Neuron (in vitro differentiated cells): ENCODE data around the gene TSC1.

ENCODE experiments used
- H2AFZ ChIP-seq: one replicate; pipeline ENCODE4 v1.6.1; 2013; ENCODE audit warnings: low read depth, mild to moderate bottlenecking, inconsistent platforms, low read length, moderate library complexity
- H3K27me3 ChIP-seq: one replicate; pipeline ENCODE4 v1.6.1; 2013; ENCODE audit warnings: low read length; ENCODE audit not compliant: insufficient read depth
- H3K36me3 ChIP-seq: one replicate; pipeline ENCODE4 v1.6.1; 2013; ENCODE audit warnings: low read length; ENCODE audit not compliant: insufficient read depth
- H3K4me1 ChIP-seq: one replicate; pipeline ENCODE4 v1.6.1; 2013; ENCODE audit warnings: low read length; ENCODE audit not compliant: insufficient read depth
- H3K4me3 ChIP-seq: 2 replicates; pipeline ENCODE4 v1.5.1; 2013; ENCODE audit warnings: mild to moderate bottlenecking, low read length, moderate library complexity
- H3K9me3 ChIP-seq: one replicate; pipeline ENCODE4 v1.6.1; 2013; ENCODE audit warnings: low read length

Gene TSC1

DNA sequence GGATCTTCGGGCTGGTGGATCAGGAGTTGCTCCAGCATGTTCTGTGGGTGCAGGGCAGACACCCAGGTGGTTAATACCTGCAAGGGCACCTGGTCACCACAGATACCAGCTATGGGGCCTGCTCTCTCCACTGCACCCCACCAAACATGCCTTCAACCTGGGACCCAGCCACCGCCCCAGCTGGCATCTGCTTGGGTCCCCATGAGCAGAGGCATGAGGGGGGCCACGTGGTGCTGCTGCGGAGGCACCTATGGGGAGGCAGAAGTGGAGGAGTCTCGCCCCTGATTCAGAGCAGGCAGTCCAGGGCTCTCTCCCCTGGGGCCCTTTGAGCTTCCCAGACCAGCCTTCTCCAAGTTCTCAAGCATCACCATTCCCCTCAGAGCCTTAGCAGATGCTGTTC, 69.3 kb downstream of the TSC1 start:
- Histone ChIP-seq H3K4me1 (no peaks in the 10 kb centered on the region), H3K27me3 (no peaks in the 10 kb centered on the region), H2AFZ (no peak overlapping the region), H3K9me3 (no peaks in the 10 kb centered on the region), H3K36me3 (no peaks in the 10 kb centered on the region), H3K4me3 (no peak overlapping the region)

DNA sequence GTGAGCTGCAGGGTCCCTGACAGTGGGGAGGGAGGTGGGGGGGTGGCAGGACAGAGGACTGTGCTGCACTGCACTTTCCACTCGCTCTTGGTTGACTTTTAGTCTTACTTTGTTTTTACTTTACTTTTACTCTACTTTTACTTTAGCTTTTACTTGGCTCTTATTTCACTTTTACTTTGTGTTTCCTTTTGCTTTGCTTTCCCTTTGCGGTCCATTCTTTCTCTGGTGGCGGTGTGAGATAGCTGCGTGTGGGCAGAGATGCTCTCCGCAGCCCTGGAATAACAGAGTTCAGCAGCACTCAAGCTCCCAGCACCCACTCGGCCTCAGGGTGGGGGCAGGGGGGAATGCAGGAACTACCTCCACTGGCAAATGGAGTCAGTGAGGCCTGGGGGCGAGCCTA, 71.0 kb downstream of the TSC1 start:
- Histone ChIP-seq H3K27me3 (no peaks in the 10 kb centered on the region), H3K4me3 (no peak overlapping the region), H3K36me3 (no peaks in the 10 kb centered on the region), H3K4me1 (peaks cover 1% of the 10 kb centered on the region), H3K9me3 (no peaks in the 10 kb centered on the region), H2AFZ (no peak overlapping the region)

DNA sequence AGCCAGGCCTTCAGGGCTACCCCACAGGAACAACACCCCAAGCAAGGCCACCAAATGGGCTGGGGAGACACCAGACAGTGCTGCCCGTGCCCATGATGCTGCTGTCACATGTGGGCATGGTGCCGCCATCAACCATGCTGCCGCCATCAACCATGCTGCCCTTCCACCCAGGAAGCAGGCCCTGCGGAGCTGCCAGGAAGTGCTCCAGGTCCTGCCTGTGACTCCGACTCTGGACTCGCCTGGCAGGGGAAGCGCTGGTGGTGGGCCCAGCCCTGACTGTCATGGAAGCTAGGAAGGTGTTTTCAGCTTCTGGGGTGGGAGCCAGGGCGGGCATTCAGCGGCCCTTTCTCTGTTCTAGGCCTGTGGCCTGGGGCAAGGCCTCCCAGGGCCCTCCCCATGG, 75.2 kb downstream of the TSC1 start:
- H3K36me3 ChIP-seq, result no peaks in the 10 kb centered on the region
- no peaks in the 10 kb centered on the region for H3K9me3 ChIP-seq
- H3K27me3 ChIP-seq, result no peaks in the 10 kb centered on the region
- H2AFZ ChIP-seq, result no peak overlapping the region
- H3K4me1 ChIP-seq, result peaks cover 12% of the 10 kb centered on the region
- H3K4me3 ChIP-seq, result no peak overlapping the region

- Histone ChIP-seq H3K36me3 (no peaks in the 10 kb centered on the region), H3K4me1 (peaks cover 12% of the 10 kb centered on the region), H3K27me3 (no peaks in the 10 kb centered on the region), H3K4me3 (no peak overlapping the region), H2AFZ (no peak overlapping the region), H3K9me3 (no peaks in the 10 kb centered on the region)
These were observed 77.5 kb downstream of the TSC1 start for GRCh38 chr9:132866898-132867297.

DNA sequence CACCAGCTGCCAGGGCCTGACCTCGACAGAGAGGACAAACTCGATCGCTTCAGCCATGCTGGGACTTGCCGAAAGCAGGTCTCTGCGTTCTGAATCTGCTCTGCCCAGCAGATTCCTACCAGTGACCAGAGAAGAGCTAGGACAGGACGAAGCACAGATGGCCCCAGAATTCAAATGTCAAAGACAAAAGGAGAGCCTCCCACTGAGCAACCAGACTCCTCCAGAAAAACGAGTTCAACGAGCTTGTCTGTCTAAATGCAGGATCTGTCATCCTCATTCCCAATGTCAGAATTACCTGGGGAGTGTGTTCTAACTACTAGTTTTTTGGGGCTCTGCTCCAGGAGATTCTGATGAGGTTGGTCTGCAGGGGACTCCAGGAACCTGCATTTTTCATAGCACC, 79.7 kb downstream of the TSC1 start:
- no peaks in the 10 kb centered on the region for H3K27me3 ChIP-seq
- H2AFZ ChIP-seq, result no peak overlapping the region
- H3K36me3 ChIP-seq, result no peaks in the 10 kb centered on the region
- H3K9me3 ChIP-seq, result no peaks in the 10 kb centered on the region
- peaks cover 12% of the 10 kb centered on the region for H3K4me1 ChIP-seq
- H3K4me3 ChIP-seq, result no peak overlapping the region

GRCh38 chr9:132864277-132864676, 80.1 kb downstream of the TSC1 start:
- no peak overlapping the region for H3K4me3 ChIP-seq
- no peaks in the 10 kb centered on the region for H3K27me3 ChIP-seq
- H3K9me3 ChIP-seq, result no peaks in the 10 kb centered on the region
- no peaks in the 10 kb centered on the region for H3K36me3 ChIP-seq
- H3K4me1 ChIP-seq, result peaks cover 12% of the 10 kb centered on the region
- H2AFZ ChIP-seq, result no peak overlapping the region

GRCh38 chr9:132863096-132863495, 81.3 kb downstream of the TSC1 start:
- Histone ChIP-seq H3K27me3 (no peaks in the 10 kb centered on the region), H2AFZ (no peak overlapping the region), H3K36me3 (no peaks in the 10 kb centered on the region), H3K4me1 (peaks cover 13% of the 10 kb centered on the region), H3K9me3 (no peaks in the 10 kb centered on the region), H3K4me3 (no peak overlapping the region)

DNA sequence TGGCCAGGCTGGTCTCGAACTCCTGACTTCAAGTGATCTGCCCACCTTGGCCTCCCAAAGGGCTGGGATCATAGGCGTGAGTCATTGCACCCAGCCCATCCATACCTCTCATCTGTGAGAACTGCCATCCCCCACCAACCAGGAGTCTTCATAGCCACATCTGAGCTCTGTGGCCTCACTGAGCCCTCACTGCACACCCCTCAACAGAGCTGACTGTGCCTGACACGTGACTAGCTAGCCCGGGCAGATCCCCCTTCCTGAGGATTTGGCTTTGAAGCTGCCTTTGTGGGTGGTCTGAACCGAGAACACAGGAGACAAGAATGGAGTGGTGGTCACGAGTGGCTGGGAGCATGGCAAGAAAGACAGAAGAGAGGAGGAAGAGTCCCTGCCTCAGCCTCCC, 81.9 kb downstream of the TSC1 start:
- no peak overlapping the region for H2AFZ ChIP-seq
- no peak overlapping the region for H3K4me3 ChIP-seq
- no peaks in the 10 kb centered on the region for H3K27me3 ChIP-seq
- H3K4me1 ChIP-seq, result peaks cover 17% of the 10 kb centered on the region
- no peaks in the 10 kb centered on the region for H3K36me3 ChIP-seq
- no peaks in the 10 kb centered on the region for H3K9me3 ChIP-seq

DNA sequence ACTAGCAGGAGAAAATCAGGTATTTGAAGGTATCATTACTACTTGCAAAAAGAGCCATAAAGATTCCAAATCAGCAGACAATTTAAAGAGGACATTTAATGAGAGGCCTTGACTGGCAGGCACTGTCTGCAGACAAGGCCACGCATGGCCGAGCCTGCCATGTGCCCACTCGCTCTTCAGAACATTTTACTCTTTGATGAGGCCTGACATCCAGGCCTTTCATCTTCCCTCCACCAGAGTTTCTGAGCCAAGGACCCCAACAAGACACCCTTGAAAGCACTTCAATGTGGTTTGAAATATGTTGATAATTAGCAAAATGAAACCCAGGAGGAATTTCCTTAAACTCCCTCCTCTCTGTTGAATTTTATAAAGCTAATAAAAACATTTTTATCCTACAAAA, 82.8 kb downstream of the TSC1 start:
- Histone ChIP-seq H3K4me3 (no peak overlapping the region), H3K36me3 (no peaks in the 10 kb centered on the region), H2AFZ (no peak overlapping the region), H3K9me3 (no peaks in the 10 kb centered on the region), H3K27me3 (no peaks in the 10 kb centered on the region), H3K4me1 (peaks cover 24% of the 10 kb centered on the region)

- H2AFZ ChIP-seq, result no peak overlapping the region
- no peak overlapping the region for H3K4me3 ChIP-seq
These were observed 85.7 kb downstream of the TSC1 start for GRCh38 chr9:132858751-132859150.

DNA sequence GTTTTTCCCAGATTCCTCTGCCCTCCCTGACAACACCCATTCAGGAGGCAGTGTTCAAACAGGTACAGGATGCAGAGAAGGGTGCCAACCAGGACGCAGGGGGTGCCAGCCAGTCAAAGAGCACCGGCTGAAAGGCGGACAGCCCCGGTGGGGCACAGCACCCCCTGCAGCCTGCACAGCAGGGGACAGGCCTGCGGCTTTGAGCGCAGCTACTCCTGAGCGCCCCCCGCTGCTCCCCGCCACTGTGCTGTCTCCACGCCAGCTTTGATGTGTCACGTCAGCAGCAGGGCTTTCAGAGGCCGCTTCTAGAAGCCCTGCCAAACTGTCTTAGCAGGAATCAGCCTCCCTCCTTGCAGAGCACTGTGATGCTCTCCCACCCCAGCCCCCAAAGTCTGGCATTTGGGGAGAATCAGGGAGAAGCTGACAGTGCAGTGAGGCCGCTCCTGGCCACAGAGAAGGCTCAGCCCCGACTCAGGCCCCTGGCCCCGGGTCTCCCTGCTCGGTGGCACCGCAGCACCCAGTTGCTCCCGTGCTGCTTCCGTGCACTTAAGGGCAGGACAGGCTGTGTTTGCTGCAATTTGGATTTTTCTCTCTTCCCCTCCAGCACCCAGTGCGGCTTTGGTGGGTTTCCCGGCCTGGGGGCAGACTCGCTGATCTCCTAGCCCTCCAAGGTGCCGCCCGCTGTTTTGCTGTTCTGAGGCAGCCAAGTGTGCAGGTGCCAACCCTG, 86.6 kb downstream of the TSC1 start:
- peaks cover 19% of the 10 kb centered on the region for H3K4me1 ChIP-seq
- no peak overlapping the region for H3K4me3 ChIP-seq
- no peaks in the 10 kb centered on the region for H3K9me3 ChIP-seq
- no peak overlapping the region for H2AFZ ChIP-seq
- no peaks in the 10 kb centered on the region for H3K27me3 ChIP-seq
- H3K36me3 ChIP-seq, result no peaks in the 10 kb centered on the region

More at GRCh38 chr9:132858751-132859150, 85.7 kb downstream of the TSC1 start:
- H3K9me3 ChIP-seq, result no peaks in the 10 kb centered on the region
- H3K27me3 ChIP-seq, result no peaks in the 10 kb centered on the region
- no peaks in the 10 kb centered on the region for H3K36me3 ChIP-seq
- peaks cover 19% of the 10 kb centered on the region for H3K4me1 ChIP-seq

DNA sequence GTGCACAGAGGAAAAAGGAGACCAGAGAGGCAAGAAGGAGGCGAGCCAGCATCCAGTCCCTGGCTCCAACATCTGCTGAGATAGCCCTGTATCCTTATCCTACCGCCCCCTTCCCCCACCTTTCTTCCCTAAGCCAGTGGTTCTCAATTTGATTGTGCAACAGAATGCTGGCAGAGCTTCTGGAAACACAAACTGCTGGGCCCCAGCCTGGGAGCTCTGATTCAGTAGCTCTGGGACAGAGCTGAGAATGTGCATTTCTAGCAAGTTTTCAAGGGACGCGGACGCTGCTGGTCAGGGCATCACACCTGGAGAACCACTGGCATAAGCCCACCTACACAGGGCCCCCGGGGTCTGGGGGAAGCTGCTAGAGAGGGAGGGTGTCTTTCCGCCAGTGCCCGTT, 87.4 kb downstream of the TSC1 start:
- Histone ChIP-seq H3K36me3 (no peaks in the 10 kb centered on the region), H2AFZ (no peak overlapping the region), H3K4me1 (peaks cover 19% of the 10 kb centered on the region), H3K9me3 (no peaks in the 10 kb centered on the region), H3K27me3 (no peaks in the 10 kb centered on the region), H3K4me3 (no peak overlapping the region)

DNA sequence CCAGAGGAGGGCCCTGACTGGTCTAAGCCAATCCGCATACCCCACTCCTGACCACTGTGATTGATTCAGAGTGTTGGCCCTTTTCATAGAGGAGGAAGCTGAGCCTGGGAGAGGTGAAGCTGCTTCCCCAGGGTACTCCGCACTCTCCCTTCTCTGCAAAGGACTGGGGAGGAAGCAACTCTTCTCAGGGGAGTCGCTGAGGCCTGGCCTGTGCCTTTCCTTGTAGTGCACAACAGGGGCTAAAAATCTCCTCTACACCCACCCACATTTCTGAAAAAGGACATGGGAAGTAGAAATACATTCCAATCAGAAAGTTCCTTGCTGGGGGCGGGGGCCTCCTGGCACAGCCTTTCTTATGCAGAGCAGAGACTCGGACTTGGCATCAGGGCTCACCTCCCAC, 88.5 kb downstream of the TSC1 start:
- Histone ChIP-seq H3K4me1 (peaks cover 19% of the 10 kb centered on the region), H3K27me3 (no peaks in the 10 kb centered on the region), H2AFZ (no peak overlapping the region), H3K4me3 (no peak overlapping the region), H3K36me3 (no peaks in the 10 kb centered on the region), H3K9me3 (no peaks in the 10 kb centered on the region)

GRCh38 chr9:132854832-132855231, 89.6 kb downstream of the TSC1 start:
- no peaks in the 10 kb centered on the region for H3K27me3 ChIP-seq
- no peaks in the 10 kb centered on the region for H3K9me3 ChIP-seq
- H2AFZ ChIP-seq, result no peak overlapping the region
- H3K36me3 ChIP-seq, result no peaks in the 10 kb centered on the region
- H3K4me3 ChIP-seq, result no peak overlapping the region
- H3K4me1 ChIP-seq, result peaks cover 19% of the 10 kb centered on the region
